Esophagus mucosa (tissue), 1 donor: ENCODE data around the gene LCE2C. TPM values are rescaled to one million over a fixed set of nuclear protein-coding genes. Genes with fewer than 3 reads are reported as not detected.

Source experiments
- total RNA-seq: library from RNA; stranded (reverse); gene quantifications from one replicate; pipeline ENCODE4 v1.2.4, GENCODE V29; 2023
- donor health status: DM: yes; HTN: yes; CAD: no.

LCE2C gene
- total RNA-seq, 1 donor from 2014 or later: not detected

Other genes starting within 250 kb of the LCE2C start
- gene LCE5A, start 164.5 kb upstream of the LCE2C start, total RNA-seq: not detected
- 248 TPM for gene CRCT1, start 160.8 kb upstream of the LCE2C start, total RNA-seq
- 4.3 TPM for gene LCE3E, start 108.5 kb upstream of the LCE2C start, total RNA-seq
- gene LCE3D, start 94.8 kb upstream of the LCE2C start, total RNA-seq: 7.7 TPM
- not detected for gene LCE3C, start 75.0 kb upstream of the LCE2C start, total RNA-seq
- gene LCE3B, start 61.5 kb upstream of the LCE2C start, total RNA-seq: not detected
- not detected for gene LCE3A, start 52.2 kb upstream of the LCE2C start, total RNA-seq
- not detected for gene LCE2D, start 11.9 kb upstream of the LCE2C start, total RNA-seq
- gene LCE2B, start 10.8 kb downstream of the LCE2C start, total RNA-seq: not detected
- not detected for gene LCE2A, start 23.1 kb downstream of the LCE2C start, total RNA-seq
- gene LCE4A, start 32.9 kb downstream of the LCE2C start, total RNA-seq: not detected
- 3.6 TPM for gene KPRP, start 82.7 kb downstream of the LCE2C start, total RNA-seq
- gene LCE1F, start 99.9 kb downstream of the LCE2C start, total RNA-seq: not detected
- not detected for gene LCE1E, start 111.0 kb downstream of the LCE2C start, total RNA-seq
- not detected for gene LCE1D, start 121.4 kb downstream of the LCE2C start, total RNA-seq
- 1.00 TPM for gene LCE1C, start 131.4 kb downstream of the LCE2C start, total RNA-seq
- not detected for gene LCE1B, start 136.7 kb downstream of the LCE2C start, total RNA-seq
- not detected for gene LCE1A, start 152.2 kb downstream of the LCE2C start, total RNA-seq
- gene LCE6A, start 167.6 kb downstream of the LCE2C start, total RNA-seq: not detected
- gene LCE7A, start 184.7 kb downstream of the LCE2C start, total RNA-seq: not detected
- gene SMCP, start 203.0 kb downstream of the LCE2C start, total RNA-seq: not detected
- 145 TPM for gene IVL, start 233.3 kb downstream of the LCE2C start, total RNA-seq